HCT116 (cell line): ENCODE data around the gene ZCCHC2. TPM values are rescaled to one million over a fixed set of nuclear protein-coding genes. Genes with fewer than 3 reads are reported as not detected.

ENCODE experiments used
- ATAC-seq: fragments of 200-7000 bp; cut with Tn5 transposase; 2 replicates; pipeline ENCODE4 v1.9.1; 2020; ENCODE audit warnings: mild to moderate bottlenecking, moderate library complexity
- BruUV-seq: library from RNA; stranded (reverse); fragments of 400-500 nt; replicated peaks from 2 replicates; lab custom pipeline; 2021; lab: Mats Ljungman, UMichigan
- CTCF ChIA-PET: fragments of 300-600 bp; sonication (Branson Sonifier 250); formaldehyde crosslinking; loops from one replicate; lab custom pipeline; 2021; ENCODE audit warnings: antibody characterized with exemption; lab: Charles Lee
- POLR2A ChIA-PET: fragments of 300-600, 350-600 bp; sonication (Branson Sonifier 250); formaldehyde crosslinking; loops from one replicate; lab custom pipeline; 2021; ENCODE audit warnings: antibody characterized with exemption; lab: Charles Lee
- RAD21 ChIA-PET, 2 experiments: fragments of 300-600 bp; sonication (Branson Sonifier 250); formaldehyde crosslinking; loops; one replicate each; lab custom pipeline; 2023; ENCODE audit warnings: low total read pairs in 2 of 2; ENCODE audit not compliant: uncharacterized antibody in 2 of 2, unreplicated experiment in 2 of 2, low non-redundant PET in 1 of 2; lab: Charles Lee
- DNase-seq: peaks from one replicate; pipeline ENCODE4 v3.0.0-alpha.2; 2010; ENCODE audit warnings: low read depth, low spot score
- H2AFZ ChIP-seq: fragments of 200-600 bp; shearing (Covaris generic), sonication (generic); 2 replicates; pipeline ENCODE4 v1.6.1; 2017; ENCODE audit warnings: low read depth, mixed run types, mixed read lengths, antibody characterized with exemption, low read length; ENCODE audit not compliant: poor library complexity, severe bottlenecking
- H3K27ac ChIP-seq: 2 replicates; pipeline ENCODE4 v1.5.1; 2012; ENCODE audit warnings: low read depth, low read length
- H3K27me3 ChIP-seq: fragments of 200-600 bp; sonication (generic); 2 replicates; pipeline ENCODE4 v1.6.1; 2016; ENCODE audit warnings: mixed run types, low read length, mixed read lengths; ENCODE audit not compliant: insufficient read depth
- H3K36me3 ChIP-seq, 2 experiments: fragments of 200-500 bp in 1 of 2; fragments of 200-600 bp in 1 of 2; sonication (Bioruptor generic) in 1 of 2; sonication (generic) in 1 of 2; 2 replicates each; pipeline versions ENCODE4 v1.5.1 to v1.6.1; 2014 to 2016; ENCODE audit warnings: low read length in 2 of 2, inconsistent platforms in 1 of 2, mixed read lengths in 1 of 2, mixed run types in 1 of 2; ENCODE audit not compliant: insufficient read depth in 2 of 2, control insufficient read depth in 1 of 2
- H3K4me1 ChIP-seq, 2 experiments: fragments of 200-600 bp in 1 of 2; sonication (generic) in 1 of 2; 2 replicates each; pipeline versions ENCODE4 v1.5.1 to v1.6.1; 2012 to 2017; ENCODE audit warnings: low read length in 2 of 2, inconsistent platforms in 1 of 2, mild to moderate bottlenecking in 1 of 2, mixed read lengths in 1 of 2, mixed run types in 1 of 2, moderate library complexity in 1 of 2; ENCODE audit not compliant: insufficient read depth in 2 of 2, control insufficient read depth in 1 of 2
- H3K4me2 ChIP-seq: fragments of 200-600 bp; sonication (generic); 2 replicates; pipeline ENCODE4 v1.6.1; 2017; ENCODE audit warnings: mixed run types, low read length, mixed read lengths
- H3K4me3 ChIP-seq, 2 experiments: fragments of 200-600 bp in 1 of 2; sonication (generic) in 1 of 2; replicated peaks in 1 of 2; 2 replicates each; pipeline ENCODE4 v1.5.1; 2011 to 2016; ENCODE audit warnings: low read length in 2 of 2, control low read depth in 1 of 2, low read depth in 1 of 2, mild to moderate bottlenecking in 1 of 2, mixed read lengths in 1 of 2, mixed run types in 1 of 2
- H3K79me2 ChIP-seq: fragments of 200-600 bp; sonication (generic); 2 replicates; pipeline ENCODE4 v1.6.1; 2017; ENCODE audit warnings: mild to moderate bottlenecking, mixed run types, low read length, moderate library complexity, mixed read lengths; ENCODE audit not compliant: insufficient read depth
- H3K9ac ChIP-seq: fragments of 200-600 bp; sonication (generic); 2 replicates; pipeline ENCODE4 v1.6.1; 2016; ENCODE audit warnings: low read length, mixed read lengths
- H3K9me2 ChIP-seq: fragments of 200-600 bp; sonication (generic), shearing (Covaris generic); 2 replicates; pipeline ENCODE4 v1.6.1; 2017; ENCODE audit warnings: mixed run types, mild to moderate bottlenecking, moderate library complexity; ENCODE audit not compliant: insufficient read depth
- H3K9me3 ChIP-seq, 2 experiments: fragments of 200-500 bp in 1 of 2; fragments of 200-600 bp in 1 of 2; sonication (Bioruptor generic) in 1 of 2; sonication (generic) in 1 of 2; 2 replicates each; pipeline ENCODE4 v1.6.1; 2014 to 2017; ENCODE audit warnings: low read length in 2 of 2, mixed read lengths in 2 of 2, inconsistent platforms in 1 of 2, low read depth in 1 of 2, mild to moderate bottlenecking in 1 of 2, mixed run types in 1 of 2, moderate library complexity in 1 of 2; ENCODE audit not compliant: control insufficient read depth in 1 of 2, insufficient read depth in 1 of 2
- H4K20me1 ChIP-seq: fragments of 200-600 bp; sonication (generic), shearing (Covaris generic); 2 replicates; pipeline ENCODE4 v1.6.1; 2017; ENCODE audit warnings: mixed run types, mild to moderate bottlenecking, moderate library complexity; ENCODE audit not compliant: insufficient read depth
- CBX3 ChIP-seq: IDR thresholded peaks from 2 replicates; pipeline ENCODE4 v1.6.1; 2012; ENCODE audit warnings: low read depth
- CEBPB ChIP-seq: IDR thresholded peaks from 2 replicates; pipeline ENCODE4 v1.6.1; 2012; ENCODE audit warnings: low read depth
- ELF1 ChIP-seq: IDR thresholded peaks from 2 replicates; pipeline ENCODE4 v1.6.1; 2012; ENCODE audit warnings: low read depth, borderline replicate concordance
- EZH2 ChIP-seq: fragments of 200-600 bp; sonication (generic); IDR thresholded peaks from 2 replicates; pipeline ENCODE4 v1.6.1; 2017; ENCODE audit warnings: antibody characterized with exemption, mixed run types
- EZH2phosphoT487 ChIP-seq: fragments of 200-600 bp; IDR thresholded peaks from 2 replicates; pipeline ENCODE4 v1.6.1; 2018; ENCODE audit warnings: antibody characterized with exemption, borderline replicate concordance
- FOSL1 ChIP-seq: IDR thresholded peaks from 2 replicates; pipeline ENCODE4 v1.6.1; 2012; ENCODE audit warnings: low read depth
- MAX ChIP-seq: IDR thresholded peaks from 2 replicates; pipeline ENCODE4 v1.6.1; 2012
- RAD21 ChIP-seq: IDR thresholded peaks from 2 replicates; pipeline ENCODE4 v1.6.1; 2012; ENCODE audit warnings: low read depth, mild to moderate bottlenecking
- REST ChIP-seq: IDR thresholded peaks from 2 replicates; pipeline ENCODE4 v1.6.1; 2012; ENCODE audit warnings: low read depth
- SIN3A ChIP-seq: IDR thresholded peaks from 2 replicates; pipeline ENCODE4 v1.6.1; 2012; ENCODE audit warnings: low read depth
- SP1 ChIP-seq: IDR thresholded peaks from 2 replicates; pipeline ENCODE4 v1.6.1; 2012; ENCODE audit warnings: low read depth
- SRF ChIP-seq: IDR thresholded peaks from 2 replicates; pipeline ENCODE4 v1.6.1; 2012; ENCODE audit warnings: low read depth
- TCF7L2 ChIP-seq: IDR thresholded peaks from 2 replicates; pipeline ENCODE4 v1.7.0; 2011; ENCODE audit warnings: borderline replicate concordance, inconsistent platforms; ENCODE audit not compliant: insufficient read depth, insufficient read length; ENCODE audit errors: extremely low read depth
- ZFX ChIP-seq: fragments of 450-650 bp; IDR thresholded peaks from 2 replicates; pipeline ENCODE4 v1.6.1; 2017
- intact Hi-C: fragments of 100-400 bp; cut with micrococcal nuclease; formaldehyde crosslinking; loops from 2 replicates; pipeline ENCODE4 v1.10.0; 2022
- total RNA-seq: library from RNA; stranded (reverse); gene quantifications from one replicate; pipeline ENCODE4 v1.2.1, GENCODE V29; 2021; ENCODE audit not compliant: unreplicated experiment
- TF ChIP-seq, protein P1 (sequence below), 3 experiments: fragments of 200-600 bp in 1 of 3; sonication (generic) in 1 of 3; IDR thresholded peaks in 2 of 3; conservative IDR thresholded peaks in 1 of 3; 2 replicates each; pipeline ENCODE4 v1.5.1; 2012 to 2017; ENCODE audit warnings: low read depth in 2 of 3, low read length in 2 of 3, antibody characterized with exemption in 1 of 3, borderline replicate concordance in 1 of 3, control low read depth in 1 of 3, mild to moderate bottlenecking in 1 of 3, mixed read lengths in 1 of 3, mixed run types in 1 of 3, moderate library complexity in 1 of 3; ENCODE audit not compliant: insufficient read depth in 1 of 3

The ZCCHC2 gene
- total RNA-seq, 1 experiment from 2014 or later = 17.7 TPM

- H3K9ac ChIP-seq = no peak overlapping the region
- TF ChIP-seq TCF7L2 (no peak), CEBPB (no peak), REST (no peak), SIN3A (no peak)
- peaks cover 8 to 20% of the 10 kb centered on the region in 2 experiments; a peak in 3 of 4 replicates for H3K36me3 ChIP-seq
- DNase-seq (no peak), ATAC-seq (no peak)
- H3K4me3 ChIP-seq = no peak overlapping the region
- BruUV-seq = no TSS peak
- intact Hi-C loops = loop anchor here (5.0 kb wide), 1 partner anchor 140 kb away; no protein-coding TSS in a partner anchor
- no peak overlapping the region for H3K27ac ChIP-seq
- ChIA-PET CTCF (interaction anchor here (0.6 to 1.4 kb wide), 3 partner anchors 72 to 141 kb away, joined by 3 to 6 read pairs (median 3); no protein-coding TSS in a partner anchor), RAD21 (no interaction called here), POLR2A (no interaction called here)
- H3K79me2 ChIP-seq = no peaks in the 10 kb centered on the region
- no peak overlapping the region for H3K4me2 ChIP-seq
- H3K9me2 ChIP-seq = no peaks in the 10 kb centered on the region
- no peak overlapping the region for H2AFZ ChIP-seq
- H3K4me1 ChIP-seq = no peaks in the 10 kb centered on the region
- no peaks in the 10 kb centered on the region for H3K27me3 ChIP-seq
- H4K20me1 ChIP-seq = no peaks in the 10 kb centered on the region
- H3K9me3 ChIP-seq = no peaks in the 10 kb centered on the region
Measured at GRCh38 chr18:62566818-62567217, 44.0 kb downstream of the ZCCHC2 start.

DNA sequence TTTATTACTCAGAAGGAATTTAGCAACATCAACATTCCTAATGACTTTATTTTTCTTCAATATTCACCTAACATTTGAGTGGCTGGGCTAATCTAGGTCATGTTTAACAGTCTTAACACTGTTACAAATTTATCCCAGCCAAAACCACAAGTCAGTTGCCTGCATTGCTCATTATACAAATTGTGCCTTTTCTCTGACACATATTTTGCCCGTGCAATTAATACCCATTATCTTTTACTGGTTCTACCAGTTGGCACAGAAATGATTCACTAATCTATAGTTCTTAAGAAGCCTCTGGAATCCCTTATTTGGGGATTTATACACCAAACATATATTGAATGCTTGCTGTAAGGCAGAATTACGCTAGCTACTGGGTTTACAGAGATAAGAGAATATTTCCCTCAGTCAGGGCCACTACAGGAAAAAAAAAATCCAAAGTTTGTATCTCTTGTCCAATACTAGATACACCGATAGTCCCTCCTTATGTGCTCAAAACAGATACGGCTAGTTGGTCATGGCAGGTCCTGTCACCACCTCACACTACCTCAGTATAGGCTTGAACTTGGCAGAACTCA, 46.3 kb downstream of the ZCCHC2 start:
- H3K9me3 ChIP-seq = no peaks in the 10 kb centered on the region
- H4K20me1 ChIP-seq = no peaks in the 10 kb centered on the region
- ATAC-seq (no peak), DNase-seq (no peak)
- ChIA-PET RAD21 (no interaction called here), CTCF (no interaction called here), POLR2A (no interaction called here)
- no peaks in the 10 kb centered on the region for H3K27me3 ChIP-seq
- peaks cover 8 to 20% of the 10 kb centered on the region in 2 experiments; a peak in 3 of 4 replicates for H3K36me3 ChIP-seq
- BruUV-seq = no TSS peak
- H3K9ac ChIP-seq = no peak overlapping the region
- intact Hi-C loops = loop anchor here (5.0 kb wide), 1 partner anchor 142 kb away; no protein-coding TSS in a partner anchor
- H3K9me2 ChIP-seq = no peaks in the 10 kb centered on the region
- no peak overlapping the region for H3K4me3 ChIP-seq
- no peak overlapping the region for H3K4me2 ChIP-seq
- no peaks in the 10 kb centered on the region for H3K4me1 ChIP-seq
- H2AFZ ChIP-seq = no peak overlapping the region
- no peak overlapping the region for H3K27ac ChIP-seq
- TF ChIP-seq ELF1 = no peak
- TF ChIP-seq EZH2 = no peak
- TF ChIP-seq CBX3 = no peak
- TF ChIP-seq SRF = no peak
- no peak for TF ChIP-seq SP1
- no peak for TF ChIP-seq ZFX
- no peak for TF ChIP-seq MAX
- TF ChIP-seq RAD21 = no peak
- TF ChIP-seq FOSL1 = no peak
- no peak for TF ChIP-seq SIN3A
- TF ChIP-seq EZH2phosphoT487 = no peak
- TF ChIP-seq, protein P1, sequence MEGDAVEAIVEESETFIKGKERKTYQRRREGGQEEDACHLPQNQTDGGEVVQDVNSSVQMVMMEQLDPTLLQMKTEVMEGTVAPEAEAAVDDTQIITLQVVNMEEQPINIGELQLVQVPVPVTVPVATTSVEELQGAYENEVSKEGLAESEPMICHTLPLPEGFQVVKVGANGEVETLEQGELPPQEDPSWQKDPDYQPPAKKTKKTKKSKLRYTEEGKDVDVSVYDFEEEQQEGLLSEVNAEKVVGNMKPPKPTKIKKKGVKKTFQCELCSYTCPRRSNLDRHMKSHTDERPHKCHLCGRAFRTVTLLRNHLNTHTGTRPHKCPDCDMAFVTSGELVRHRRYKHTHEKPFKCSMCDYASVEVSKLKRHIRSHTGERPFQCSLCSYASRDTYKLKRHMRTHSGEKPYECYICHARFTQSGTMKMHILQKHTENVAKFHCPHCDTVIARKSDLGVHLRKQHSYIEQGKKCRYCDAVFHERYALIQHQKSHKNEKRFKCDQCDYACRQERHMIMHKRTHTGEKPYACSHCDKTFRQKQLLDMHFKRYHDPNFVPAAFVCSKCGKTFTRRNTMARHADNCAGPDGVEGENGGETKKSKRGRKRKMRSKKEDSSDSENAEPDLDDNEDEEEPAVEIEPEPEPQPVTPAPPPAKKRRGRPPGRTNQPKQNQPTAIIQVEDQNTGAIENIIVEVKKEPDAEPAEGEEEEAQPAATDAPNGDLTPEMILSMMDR (IDR thresholded peaks at IDR 0.05 in 2 of 3, conservative IDR thresholded peaks at IDR 0.05 in 1 of 3; ENCODE audit: borderline replicate concordance in 1 of 3, insufficient read depth in 1 of 3, low read depth in 2 of 3, low read length in 2 of 3) = no peak
- H3K79me2 ChIP-seq = no peaks in the 10 kb centered on the region
